ENCODE results near the gene ATP5MC2.

- TF ChIP-seq, protein P1, sequence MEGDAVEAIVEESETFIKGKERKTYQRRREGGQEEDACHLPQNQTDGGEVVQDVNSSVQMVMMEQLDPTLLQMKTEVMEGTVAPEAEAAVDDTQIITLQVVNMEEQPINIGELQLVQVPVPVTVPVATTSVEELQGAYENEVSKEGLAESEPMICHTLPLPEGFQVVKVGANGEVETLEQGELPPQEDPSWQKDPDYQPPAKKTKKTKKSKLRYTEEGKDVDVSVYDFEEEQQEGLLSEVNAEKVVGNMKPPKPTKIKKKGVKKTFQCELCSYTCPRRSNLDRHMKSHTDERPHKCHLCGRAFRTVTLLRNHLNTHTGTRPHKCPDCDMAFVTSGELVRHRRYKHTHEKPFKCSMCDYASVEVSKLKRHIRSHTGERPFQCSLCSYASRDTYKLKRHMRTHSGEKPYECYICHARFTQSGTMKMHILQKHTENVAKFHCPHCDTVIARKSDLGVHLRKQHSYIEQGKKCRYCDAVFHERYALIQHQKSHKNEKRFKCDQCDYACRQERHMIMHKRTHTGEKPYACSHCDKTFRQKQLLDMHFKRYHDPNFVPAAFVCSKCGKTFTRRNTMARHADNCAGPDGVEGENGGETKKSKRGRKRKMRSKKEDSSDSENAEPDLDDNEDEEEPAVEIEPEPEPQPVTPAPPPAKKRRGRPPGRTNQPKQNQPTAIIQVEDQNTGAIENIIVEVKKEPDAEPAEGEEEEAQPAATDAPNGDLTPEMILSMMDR (IDR thresholded peaks at IDR 0.05), result no peak
- TF ChIP-seq POLR2A (IDR thresholded peaks at IDR 0.05) (no peak), POLR2AphosphoS5 (IDR thresholded peaks at IDR 0.05) (no peak)
Measured at GRCh38 chr12:53696285-53696654, 20.4 kb upstream of the ATP5MC2 start.

All from breast epithelium (tissue), 3 donors.